ENCODE measurements around the gene UNC5C.

UNC5C gene

GRCh38 chr4:95415346-95415771, 133.4 kb downstream of the UNC5C start:
- Histone ChIP-seq H3K4me3 (ENCODE audit: low read depth in 1 of 2, low read length in 2 of 2) (no peak overlapping the region), H3K27ac (ENCODE audit: low read depth, low read length) (no peak overlapping the region), H3K4me1 (ENCODE audit: control insufficient read depth in 1 of 2, insufficient read depth in 2 of 2, low read length in 2 of 2) (no peaks in the 10 kb centered on the region), H3K36me3 (ENCODE audit: control insufficient read depth in 1 of 2, insufficient read depth in 2 of 2, low read length in 2 of 2) (no peaks in the 10 kb centered on the region), H3K9me3 (ENCODE audit: control insufficient read depth in 1 of 2, low read length in 2 of 2) (no peaks in the 10 kb centered on the region), H3K9ac (ENCODE audit: low read depth in 1 of 2, low read length in 2 of 2) (no peak overlapping the region), H3K27me3 (ENCODE audit: control insufficient read depth in 1 of 2, insufficient read depth in 2 of 2, low read length in 2 of 2) (no peaks in the 10 kb centered on the region)

GRCh38 chr4:95411371-95412088, 137.2 kb downstream of the UNC5C start:
- Histone ChIP-seq H3K9me3 (ENCODE audit: control insufficient read depth in 1 of 2, low read length in 2 of 2) (no peaks in the 10 kb centered on the region), H3K9ac (ENCODE audit: low read depth in 1 of 2, low read length in 2 of 2) (no peak overlapping the region), H3K36me3 (ENCODE audit: control insufficient read depth in 1 of 2, insufficient read depth in 2 of 2, low read length in 2 of 2) (no peaks in the 10 kb centered on the region), H3K4me1 (ENCODE audit: control insufficient read depth in 1 of 2, insufficient read depth in 2 of 2, low read length in 2 of 2) (no peaks in the 10 kb centered on the region), H3K27ac (ENCODE audit: low read depth, low read length) (no peak overlapping the region), H3K27me3 (ENCODE audit: control insufficient read depth in 1 of 2, insufficient read depth in 2 of 2, low read length in 2 of 2) (no peaks in the 10 kb centered on the region), H3K4me3 (ENCODE audit: low read depth in 1 of 2, low read length in 2 of 2) (no peak overlapping the region)

DNA sequence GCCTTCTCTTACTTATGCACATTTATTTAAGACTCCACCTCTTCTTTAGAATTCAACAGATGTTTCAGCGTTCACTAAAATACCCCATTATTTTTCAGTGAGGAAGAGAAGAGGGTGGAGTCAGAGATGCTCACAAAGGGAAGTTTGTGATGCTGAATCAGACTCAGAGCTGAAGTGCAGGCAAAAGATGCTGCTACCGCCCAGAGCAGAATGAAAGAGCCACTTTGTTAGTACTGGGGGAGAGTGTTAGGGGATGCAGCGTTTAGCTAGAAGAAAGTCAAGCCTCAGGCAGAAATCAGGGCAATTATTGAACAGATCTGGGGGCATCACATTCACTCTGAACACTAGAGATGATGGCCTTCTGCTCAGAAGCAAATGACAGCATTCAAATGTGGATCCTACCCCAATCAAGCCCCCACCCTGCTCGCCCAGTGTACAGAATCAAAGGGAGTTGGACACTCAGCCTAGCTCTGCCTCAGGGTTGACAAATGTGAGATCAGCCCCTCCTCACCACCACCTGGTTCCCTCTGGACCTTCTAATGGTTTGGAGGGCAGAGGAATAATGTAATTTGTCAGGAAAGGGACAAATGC, 138.3 kb downstream of the UNC5C start:
- H3K27me3 ChIP-seq (ENCODE audit: control insufficient read depth in 1 of 2, insufficient read depth in 2 of 2, low read length in 2 of 2): no peaks in the 10 kb centered on the region
- no peak overlapping the region for H3K9ac ChIP-seq (ENCODE audit: low read depth in 1 of 2, low read length in 2 of 2)
- H3K27ac ChIP-seq (ENCODE audit: low read depth, low read length): no peak overlapping the region
- H3K4me3 ChIP-seq (ENCODE audit: low read depth in 1 of 2, low read length in 2 of 2): no peak overlapping the region
- no peaks in the 10 kb centered on the region for H3K36me3 ChIP-seq (ENCODE audit: control insufficient read depth in 1 of 2, insufficient read depth in 2 of 2, low read length in 2 of 2)
- no peaks in the 10 kb centered on the region for H3K4me1 ChIP-seq (ENCODE audit: control insufficient read depth in 1 of 2, insufficient read depth in 2 of 2, low read length in 2 of 2)
- no peaks in the 10 kb centered on the region for H3K9me3 ChIP-seq (ENCODE audit: control insufficient read depth in 1 of 2, low read length in 2 of 2)

DNA sequence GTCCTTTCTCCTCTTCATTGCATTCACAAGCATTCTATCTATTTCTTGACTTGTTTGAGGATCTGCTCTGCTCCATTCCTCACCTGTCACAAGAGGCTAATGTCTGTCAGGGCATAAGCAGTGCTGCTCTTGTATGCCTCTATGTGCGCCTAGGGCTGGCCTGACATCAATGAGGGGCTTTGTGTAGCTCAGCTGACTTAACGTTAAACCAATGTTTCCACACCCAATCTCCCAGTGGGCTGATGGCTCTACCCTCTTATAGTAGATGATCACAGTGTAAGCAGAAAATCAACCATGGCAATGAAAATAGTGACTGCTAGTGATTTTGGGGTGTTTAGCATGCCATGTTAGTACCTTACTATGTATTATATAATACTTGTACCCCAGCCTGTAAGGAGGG, 139.0 kb downstream of the UNC5C start:
- Histone ChIP-seq H3K4me1 (ENCODE audit: control insufficient read depth in 1 of 2, insufficient read depth in 2 of 2, low read length in 2 of 2) (no peaks in the 10 kb centered on the region), H3K9me3 (ENCODE audit: control insufficient read depth in 1 of 2, low read length in 2 of 2) (no peaks in the 10 kb centered on the region), H3K9ac (ENCODE audit: low read depth in 1 of 2, low read length in 2 of 2) (no peak overlapping the region), H3K27ac (ENCODE audit: low read depth, low read length) (no peak overlapping the region), H3K27me3 (ENCODE audit: control insufficient read depth in 1 of 2, insufficient read depth in 2 of 2, low read length in 2 of 2) (no peaks in the 10 kb centered on the region), H3K4me3 (ENCODE audit: low read depth in 1 of 2, low read length in 2 of 2) (no peak overlapping the region), H3K36me3 (ENCODE audit: control insufficient read depth in 1 of 2, insufficient read depth in 2 of 2, low read length in 2 of 2) (no peaks in the 10 kb centered on the region)

- H3K4me3 ChIP-seq (ENCODE audit: low read depth in 1 of 2, low read length in 2 of 2): no peak overlapping the region
- no peak overlapping the region for H3K9ac ChIP-seq (ENCODE audit: low read depth in 1 of 2, low read length in 2 of 2)
- H3K27me3 ChIP-seq (ENCODE audit: control insufficient read depth in 1 of 2, insufficient read depth in 2 of 2, low read length in 2 of 2): no peaks in the 10 kb centered on the region
- no peaks in the 10 kb centered on the region for H3K36me3 ChIP-seq (ENCODE audit: control insufficient read depth in 1 of 2, insufficient read depth in 2 of 2, low read length in 2 of 2)
- H3K9me3 ChIP-seq (ENCODE audit: control insufficient read depth in 1 of 2, low read length in 2 of 2): no peaks in the 10 kb centered on the region
- no peak overlapping the region for H3K27ac ChIP-seq (ENCODE audit: low read depth, low read length)
- no peaks in the 10 kb centered on the region for H3K4me1 ChIP-seq (ENCODE audit: control insufficient read depth in 1 of 2, insufficient read depth in 2 of 2, low read length in 2 of 2)
Measured at GRCh38 chr4:95409127-95409526, 139.6 kb downstream of the UNC5C start.

- Histone ChIP-seq H3K9ac (ENCODE audit: low read depth in 1 of 2, low read length in 2 of 2) (no peak overlapping the region), H3K27ac (ENCODE audit: low read depth, low read length) (no peak overlapping the region), H3K36me3 (ENCODE audit: control insufficient read depth in 1 of 2, insufficient read depth in 2 of 2, low read length in 2 of 2) (no peaks in the 10 kb centered on the region), H3K9me3 (ENCODE audit: control insufficient read depth in 1 of 2, low read length in 2 of 2) (no peaks in the 10 kb centered on the region), H3K4me3 (ENCODE audit: low read depth in 1 of 2, low read length in 2 of 2) (no peak overlapping the region), H3K4me1 (ENCODE audit: control insufficient read depth in 1 of 2, insufficient read depth in 2 of 2, low read length in 2 of 2) (no peaks in the 10 kb centered on the region), H3K27me3 (ENCODE audit: control insufficient read depth in 1 of 2, insufficient read depth in 2 of 2, low read length in 2 of 2) (no peaks in the 10 kb centered on the region)
Measured at GRCh38 chr4:95402299-95402698, 146.5 kb downstream of the UNC5C start.

DNA sequence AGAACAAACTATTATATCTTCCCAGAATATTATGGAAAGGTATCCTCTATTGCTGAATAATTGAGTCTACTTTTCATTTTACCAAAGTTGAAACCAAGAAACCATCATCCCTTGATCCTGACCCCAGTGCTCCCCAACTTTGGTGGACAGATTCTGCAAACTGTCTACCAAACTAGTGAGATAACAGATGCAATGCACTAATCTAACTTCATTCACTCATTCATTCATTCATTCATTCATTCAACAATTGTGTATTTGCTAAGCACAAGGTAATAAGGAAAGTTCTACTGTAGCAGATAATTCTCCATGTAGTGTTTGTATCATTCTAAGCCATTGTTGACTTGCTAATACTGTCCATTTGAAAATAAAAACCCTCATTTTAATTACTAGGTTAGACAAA, 150.6 kb downstream of the UNC5C start:
- Histone ChIP-seq H3K9me3 (ENCODE audit: control insufficient read depth in 1 of 2, low read length in 2 of 2) (no peaks in the 10 kb centered on the region), H3K36me3 (ENCODE audit: control insufficient read depth in 1 of 2, insufficient read depth in 2 of 2, low read length in 2 of 2) (no peaks in the 10 kb centered on the region), H3K27me3 (ENCODE audit: control insufficient read depth in 1 of 2, insufficient read depth in 2 of 2, low read length in 2 of 2) (no peaks in the 10 kb centered on the region), H3K4me1 (ENCODE audit: control insufficient read depth in 1 of 2, insufficient read depth in 2 of 2, low read length in 2 of 2) (no peaks in the 10 kb centered on the region), H3K27ac (ENCODE audit: low read depth, low read length) (no peak overlapping the region), H3K9ac (ENCODE audit: low read depth in 1 of 2, low read length in 2 of 2) (no peak overlapping the region), H3K4me3 (ENCODE audit: low read depth in 1 of 2, low read length in 2 of 2) (no peak overlapping the region)

GRCh38 chr4:95394752-95395306, 153.9 kb downstream of the UNC5C start:
- Histone ChIP-seq H3K9me3 (ENCODE audit: control insufficient read depth in 1 of 2, low read length in 2 of 2) (no peaks in the 10 kb centered on the region), H3K9ac (ENCODE audit: low read depth in 1 of 2, low read length in 2 of 2) (no peak overlapping the region), H3K36me3 (ENCODE audit: control insufficient read depth in 1 of 2, insufficient read depth in 2 of 2, low read length in 2 of 2) (no peaks in the 10 kb centered on the region), H3K4me3 (ENCODE audit: low read depth in 1 of 2, low read length in 2 of 2) (no peak overlapping the region), H3K27ac (ENCODE audit: low read depth, low read length) (no peak overlapping the region), H3K27me3 (ENCODE audit: control insufficient read depth in 1 of 2, insufficient read depth in 2 of 2, low read length in 2 of 2) (no peaks in the 10 kb centered on the region), H3K4me1 (ENCODE audit: control insufficient read depth in 1 of 2, insufficient read depth in 2 of 2, low read length in 2 of 2) (no peaks in the 10 kb centered on the region)

DNA sequence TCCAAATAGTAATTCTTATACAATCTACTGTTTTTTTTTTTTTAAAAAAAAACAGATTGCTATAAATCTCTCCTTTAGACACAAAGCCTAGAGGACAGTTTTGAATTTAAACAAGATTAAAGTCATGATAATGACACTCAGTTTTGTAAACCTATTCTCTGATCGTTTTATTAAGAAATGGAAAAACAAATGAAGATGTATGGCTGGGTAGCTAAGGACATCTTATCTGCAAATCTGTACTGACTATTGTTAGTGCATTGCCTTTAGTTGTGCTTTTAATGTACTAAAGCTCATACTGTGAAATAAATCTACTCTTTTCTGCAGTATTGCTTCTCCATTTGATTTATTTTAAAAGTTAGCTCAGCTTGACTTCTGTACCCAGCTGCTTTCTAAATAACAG, 155.0 kb downstream of the UNC5C start:
- no peaks in the 10 kb centered on the region for H3K4me1 ChIP-seq (ENCODE audit: control insufficient read depth in 1 of 2, insufficient read depth in 2 of 2, low read length in 2 of 2)
- H3K27me3 ChIP-seq (ENCODE audit: control insufficient read depth in 1 of 2, insufficient read depth in 2 of 2, low read length in 2 of 2): no peaks in the 10 kb centered on the region
- H3K9ac ChIP-seq (ENCODE audit: low read depth in 1 of 2, low read length in 2 of 2): no peak overlapping the region
- no peaks in the 10 kb centered on the region for H3K36me3 ChIP-seq (ENCODE audit: control insufficient read depth in 1 of 2, insufficient read depth in 2 of 2, low read length in 2 of 2)
- no peaks in the 10 kb centered on the region for H3K9me3 ChIP-seq (ENCODE audit: control insufficient read depth in 1 of 2, low read length in 2 of 2)
- no peak overlapping the region for H3K4me3 ChIP-seq (ENCODE audit: low read depth in 1 of 2, low read length in 2 of 2)
- no peak overlapping the region for H3K27ac ChIP-seq (ENCODE audit: low read depth, low read length)

GRCh38 chr4:95388911-95389310, 159.9 kb downstream of the UNC5C start:
- no peaks in the 10 kb centered on the region for H3K9me3 ChIP-seq (ENCODE audit: control insufficient read depth in 1 of 2, low read length in 2 of 2)
- no peak overlapping the region for H3K4me3 ChIP-seq (ENCODE audit: low read depth in 1 of 2, low read length in 2 of 2)
- no peak overlapping the region for H3K9ac ChIP-seq (ENCODE audit: low read depth in 1 of 2, low read length in 2 of 2)
- no peaks in the 10 kb centered on the region for H3K4me1 ChIP-seq (ENCODE audit: control insufficient read depth in 1 of 2, insufficient read depth in 2 of 2, low read length in 2 of 2)
- no peaks in the 10 kb centered on the region for H3K27me3 ChIP-seq (ENCODE audit: control insufficient read depth in 1 of 2, insufficient read depth in 2 of 2, low read length in 2 of 2)
- no peaks in the 10 kb centered on the region for H3K36me3 ChIP-seq (ENCODE audit: control insufficient read depth in 1 of 2, insufficient read depth in 2 of 2, low read length in 2 of 2)
- no peak overlapping the region for H3K27ac ChIP-seq (ENCODE audit: low read depth, low read length)

Measured in duodenal mucosa (tissue), 2 donors.